Neutrophil (primary cell): Measurements from ENCODE around the gene C6orf141.

Source experiments
- H3K27ac ChIP-seq: fragments of 200-600 bp; sonication (generic); 2 replicates; pipeline ENCODE4 v1.5.1; 2016; ENCODE audit warnings: mild to moderate bottlenecking, moderate library complexity
- H3K27me3 ChIP-seq: fragments of 200-600 bp; sonication (generic); 2 replicates; pipeline ENCODE4 v1.6.0; 2016; ENCODE audit warnings: mild to moderate bottlenecking
- H3K36me3 ChIP-seq: fragments of 200-600 bp; sonication (generic); 2 replicates; pipeline ENCODE4 v1.5.1; 2017
- H3K4me1 ChIP-seq, 2 experiments: fragments of 200-600 bp in 1 of 2; sonication (generic) in 1 of 2; 1 replicate in 1 of 2; 2 replicates in 1 of 2; pipeline versions ENCODE4 v1.5.1 to v1.6.1; 2013 to 2016; ENCODE audit warnings: low read depth in 1 of 2, low read length in 1 of 2, mild to moderate bottlenecking in 1 of 2, moderate library complexity in 1 of 2; ENCODE audit not compliant: control insufficient read depth in 1 of 2, insufficient read depth in 1 of 2
- H3K4me3 ChIP-seq, 2 experiments: fragments of 200-600 bp in 1 of 2; sonication (generic) in 1 of 2; 1 replicate in 1 of 2; 2 replicates in 1 of 2; pipeline ENCODE4 v1.5.1; 2013 to 2016; ENCODE audit warnings: low read depth in 1 of 2, low read length in 1 of 2, mild to moderate bottlenecking in 1 of 2, moderate library complexity in 1 of 2
- H3K9me3 ChIP-seq: fragments of 200-600 bp; sonication (generic); 2 replicates; pipeline ENCODE4 v1.5.1; 2016
- CTCF ChIP-seq: fragments of 200-600 bp; sonication (generic); IDR thresholded peaks from 2 replicates; pipeline ENCODE4 v1.5.1; 2016; ENCODE audit warnings: antibody characterized with exemption

The C6orf141 gene

GRCh38 chr6:49553384-49553783 lies 2.9 kb downstream of the C6orf141 start:
- Histone ChIP-seq H3K9me3 (no peaks in the 10 kb centered on the region), H3K4me1 (peaks cover 15 to 17% of the 10 kb centered on the region in 2 experiments), H3K4me3 (no peak overlapping the region), H3K36me3 (no peaks in the 10 kb centered on the region), H3K27me3 (peaks cover 58% of the 10 kb centered on the region), H3K27ac (no peak overlapping the region)
- TF ChIP-seq CTCF: no peak

- H3K36me3 ChIP-seq: no peaks in the 10 kb centered on the region
- no peak for TF ChIP-seq CTCF
- no peak overlapping the region for H3K27ac ChIP-seq
- H3K4me1 ChIP-seq: peaks cover 8% of the 10 kb centered on the region in 2 experiments
- H3K9me3 ChIP-seq: no peaks in the 10 kb centered on the region
- H3K4me3 ChIP-seq: no peak overlapping the region
- H3K27me3 ChIP-seq: peaks cover 32% of the 10 kb centered on the region
Measured at GRCh38 chr6:49555951-49556350, 5.5 kb downstream of the C6orf141 start.

- Histone ChIP-seq H3K27me3 (peaks cover 28% of the 10 kb centered on the region), H3K27ac (no peak overlapping the region), H3K4me3 (no peak overlapping the region), H3K4me1 (peaks cover 3% of the 10 kb centered on the region in 2 experiments), H3K9me3 (no peaks in the 10 kb centered on the region), H3K36me3 (no peaks in the 10 kb centered on the region)
- TF ChIP-seq CTCF: no peak
Measured at GRCh38 chr6:49556429-49556837, 6.0 kb downstream of the C6orf141 start.

GRCh38 chr6:49557177-49557576 lies 6.7 kb downstream of the C6orf141 start:
- Histone ChIP-seq H3K27me3 (peaks cover 20% of the 10 kb centered on the region), H3K27ac (no peak overlapping the region), H3K4me3 (no peak overlapping the region), H3K36me3 (no peaks in the 10 kb centered on the region), H3K4me1 (no peaks in the 10 kb centered on the region), H3K9me3 (no peaks in the 10 kb centered on the region)
- no peak for TF ChIP-seq CTCF

GRCh38 chr6:49558238-49558637 lies 7.8 kb downstream of the C6orf141 start:
- no peak overlapping the region for H3K27ac ChIP-seq
- H3K27me3 ChIP-seq: peaks cover 9% of the 10 kb centered on the region
- no peak overlapping the region for H3K4me3 ChIP-seq
- no peaks in the 10 kb centered on the region for H3K4me1 ChIP-seq
- no peaks in the 10 kb centered on the region for H3K36me3 ChIP-seq
- TF ChIP-seq CTCF: no peak
- H3K9me3 ChIP-seq: no peaks in the 10 kb centered on the region
